ENCODE results near the gene AJM1. TPM values are rescaled to one million over a fixed set of nuclear protein-coding genes. Genes with fewer than 3 reads are reported as not detected.
"Not testable (repeated sequence)": the region's sequence is repeated elsewhere in the genome, so short reads cannot be mapped to it uniquely, and the experiment has no call there.

AJM1 gene
- polyA plus RNA-seq, 3 donors, result 0.10 to 2.0 (median 0.18) TPM

DNA sequence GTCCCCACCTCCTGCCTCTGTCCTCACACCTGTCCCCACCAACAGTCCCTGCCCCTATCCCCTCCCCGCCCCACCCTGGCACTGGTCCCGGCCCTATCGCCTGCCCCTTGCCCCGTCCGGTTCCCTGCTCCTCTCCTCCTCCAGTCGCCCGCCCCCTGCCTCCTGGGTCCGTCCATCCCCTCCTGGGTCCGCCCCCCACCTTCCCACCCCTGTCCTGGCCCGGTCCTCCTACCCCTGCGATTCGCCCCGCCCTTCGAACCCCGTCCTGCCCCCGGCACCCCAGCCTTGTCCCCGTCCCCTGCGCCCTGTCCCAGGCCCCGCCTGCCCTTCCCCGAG lies 23.5 kb downstream of the AJM1 start:
- peak overlapping the region; percentile 30 to 92 (median 83) for H3K27ac Mint-ChIP-seq
- peak overlapping the region in 1 of 2 donors; percentile 89 for H3K27ac ChIP-seq (ENCODE audit: low read depth in 1 of 2, low read length in 2 of 2)
- no peaks in the 10 kb centered on the region for H3K27me3 ChIP-seq (ENCODE audit: control insufficient read depth in 2 of 2, insufficient read depth in 2 of 2, low read length in 2 of 2)
- peaks cover 0 to 3% of the 10 kb centered on the region in 2 donors for H3K9me3 ChIP-seq (replicated peaks in 1 of 2; ENCODE audit: control insufficient read depth in 1 of 2, insufficient read depth in 1 of 2, low read length in 2 of 2)
- intact Hi-C loops (cut with micrococcal nuclease), result loop anchor here (2.0 kb wide), 1 partner anchor 21 kb away; the partner anchor contains the start of gene TRAF2 (in 2 of the 2)
- H3K27me3 Mint-ChIP-seq (ENCODE audit: low read depth in 3 of 3), result peaks cover 0 to 3% (median 0%) of the 10 kb centered on the region in 3 donors
- TF ChIP-seq, protein P1, sequence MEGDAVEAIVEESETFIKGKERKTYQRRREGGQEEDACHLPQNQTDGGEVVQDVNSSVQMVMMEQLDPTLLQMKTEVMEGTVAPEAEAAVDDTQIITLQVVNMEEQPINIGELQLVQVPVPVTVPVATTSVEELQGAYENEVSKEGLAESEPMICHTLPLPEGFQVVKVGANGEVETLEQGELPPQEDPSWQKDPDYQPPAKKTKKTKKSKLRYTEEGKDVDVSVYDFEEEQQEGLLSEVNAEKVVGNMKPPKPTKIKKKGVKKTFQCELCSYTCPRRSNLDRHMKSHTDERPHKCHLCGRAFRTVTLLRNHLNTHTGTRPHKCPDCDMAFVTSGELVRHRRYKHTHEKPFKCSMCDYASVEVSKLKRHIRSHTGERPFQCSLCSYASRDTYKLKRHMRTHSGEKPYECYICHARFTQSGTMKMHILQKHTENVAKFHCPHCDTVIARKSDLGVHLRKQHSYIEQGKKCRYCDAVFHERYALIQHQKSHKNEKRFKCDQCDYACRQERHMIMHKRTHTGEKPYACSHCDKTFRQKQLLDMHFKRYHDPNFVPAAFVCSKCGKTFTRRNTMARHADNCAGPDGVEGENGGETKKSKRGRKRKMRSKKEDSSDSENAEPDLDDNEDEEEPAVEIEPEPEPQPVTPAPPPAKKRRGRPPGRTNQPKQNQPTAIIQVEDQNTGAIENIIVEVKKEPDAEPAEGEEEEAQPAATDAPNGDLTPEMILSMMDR (IDR thresholded peaks at IDR 0.05), result no peak
- peaks cover 20% of the 10 kb centered on the region for H4K20me1 ChIP-seq (ENCODE audit: insufficient read depth, low read length)
- peak overlapping the region; percentile 72 for H3K4me2 ChIP-seq (replicated peaks; ENCODE audit: extremely low read depth, low read length, poor library complexity, severe bottlenecking)
- H3K4me3 Mint-ChIP-seq, result peak overlapping the region; percentile 79 to 83
- H3K9ac ChIP-seq (ENCODE audit: insufficient read depth, low read length, poor library complexity, severe bottlenecking), result peak overlapping the region; percentile 93
- WGBS (ENCODE audit: insufficient coverage), result 0% methylated on average over 18 of the region's 20 CpGs
- H3K4me1 ChIP-seq (ENCODE audit: control insufficient read depth in 1 of 2, insufficient read depth in 2 of 2, low read length in 2 of 2), result peaks cover 10 to 14% of the 10 kb centered on the region in 2 donors
- H2AFZ ChIP-seq (ENCODE audit: insufficient read depth, low read depth, low read length, poor library complexity, severe bottlenecking), result peak overlapping the region; percentile 78
- DNase-seq, result peak in 1 of 3 donors; percentile 8
- peaks cover 32 to 35% of the 10 kb centered on the region in 2 donors for H3K36me3 ChIP-seq (replicated peaks in 1 of 2; ENCODE audit: control insufficient read depth in 1 of 2, insufficient read depth in 2 of 2, low read length in 2 of 2)
- H3K36me3 Mint-ChIP-seq, result peaks cover 26 to 32% of the 10 kb centered on the region in 2 donors
- peaks cover 24% of the 10 kb centered on the region for H3K79me2 ChIP-seq (ENCODE audit: insufficient read depth, low read length)
- peak overlapping the region; percentile 47 to 84 (median 54) for H3K4me3 ChIP-seq (replicated peaks in 1 of 3; ENCODE audit: low read depth in 2 of 3, low read length in 3 of 3)
- H3K4me1 Mint-ChIP-seq, result peaks cover 11% of the 10 kb centered on the region
- H3K9me3 Mint-ChIP-seq, result peaks cover 0 to 8% (median under 1%) of the 10 kb centered on the region in 7 donors

DNA sequence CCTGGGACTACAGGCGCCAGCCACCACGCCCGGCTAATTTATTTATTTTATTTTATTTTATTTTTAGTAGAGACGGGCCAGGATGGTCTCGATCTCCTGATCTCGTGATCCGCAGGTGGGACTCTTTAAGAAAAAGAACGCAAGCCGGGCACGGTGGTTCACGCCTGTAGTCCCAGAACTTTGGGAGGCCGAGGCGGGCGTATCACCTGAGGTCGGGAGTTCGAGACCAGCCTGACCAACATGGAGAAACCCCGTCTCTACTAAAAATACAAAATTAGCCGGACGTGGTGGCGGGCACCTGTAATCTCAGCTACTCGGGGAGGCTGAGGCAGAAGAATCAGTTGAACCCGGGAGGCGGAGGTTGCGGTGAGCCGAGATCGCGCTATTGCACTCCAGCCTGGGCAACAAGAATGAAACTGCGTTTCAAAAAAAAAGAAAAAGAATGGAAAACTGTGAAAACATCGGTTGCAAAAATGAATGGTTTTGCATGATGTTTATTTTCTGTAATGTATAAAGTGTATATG lies 24.7 kb downstream of the AJM1 start:
- Mint-ChIP-seq H3K9me3 (peaks cover 0 to 18% (median 9%) of the 10 kb centered on the region in 7 donors), H3K27ac (peak overlapping the region in 5 of 7 donors; percentile 67 to 88 (median 81)), H3K4me3 (peak overlapping the region; percentile 74 to 75), H3K36me3 (peaks cover 18 to 24% of the 10 kb centered on the region in 2 donors), H3K4me1 (peaks cover 11% of the 10 kb centered on the region)
- Histone ChIP-seq H3K36me3 (replicated peaks in 1 of 2; ENCODE audit: control insufficient read depth in 1 of 2, insufficient read depth in 2 of 2, low read length in 2 of 2) (peaks cover 19 to 23% of the 10 kb centered on the region in 2 donors), H3K79me2 (ENCODE audit: insufficient read depth, low read length) (peaks cover 24% of the 10 kb centered on the region), H3K27ac (ENCODE audit: low read depth in 1 of 2, low read length in 2 of 2) (peak overlapping the region in 1 of 2 donors; percentile 58), H3K4me1 (ENCODE audit: control insufficient read depth in 1 of 2, insufficient read depth in 2 of 2, low read length in 2 of 2) (peaks cover 10 to 14% of the 10 kb centered on the region in 2 donors), H3K9ac (ENCODE audit: insufficient read depth, low read length, poor library complexity, severe bottlenecking) (peak overlapping the region; percentile 93), H3K9me3 (replicated peaks in 1 of 2; ENCODE audit: control insufficient read depth in 1 of 2, insufficient read depth in 1 of 2, low read length in 2 of 2) (peaks cover 0 to 13% of the 10 kb centered on the region in 2 donors), H3K4me2 (replicated peaks; ENCODE audit: extremely low read depth, low read length, poor library complexity, severe bottlenecking) (peak overlapping the region; percentile 72), H4K20me1 (ENCODE audit: insufficient read depth, low read length) (peaks cover 12% of the 10 kb centered on the region), H2AFZ (ENCODE audit: insufficient read depth, low read depth, low read length, poor library complexity, severe bottlenecking) (peak overlapping the region; percentile 46), H3K4me3 (replicated peaks in 1 of 3; ENCODE audit: low read depth in 2 of 3, low read length in 3 of 3) (peak overlapping the region; percentile 44 to 84 (median 61))
- H3K27me3 Mint-ChIP-seq (ENCODE audit: low read depth in 3 of 3); DNase-seq; H3K27me3 ChIP-seq (ENCODE audit: control insufficient read depth in 2 of 2, insufficient read depth in 2 of 2, low read length in 2 of 2): not testable (repeated sequence)
- WGBS (ENCODE audit: insufficient coverage), result 93% methylated on average over 20 of the region's 29 CpGs
- intact Hi-C loops (cut with micrococcal nuclease), result loop anchor here (2.0 kb wide), 1 partner anchor 20 kb away; the partner anchor contains the start of gene TRAF2 (in 2 of the 2)
